HepG2 (cell line): ENCODE data around the gene RACGAP1. TPM values are rescaled to one million over a fixed set of nuclear protein-coding genes. Genes with fewer than 3 reads are reported as not detected.

Experiments used
- ATAC-seq: fragments of 200-7000 bp; cut with Tn5 transposase; 3 replicates; pipeline ENCODE4 v1.9.1; 2020; ENCODE audit warnings: mild to moderate bottlenecking, moderate library complexity
- BruUV-seq: library from RNA; stranded (reverse); fragments of 400-500 nt; replicated peaks from 2 replicates; lab custom pipeline; 2021; lab: Mats Ljungman, UMichigan
- CTCF ChIA-PET: fragments of 300-600 bp; formaldehyde crosslinking; extraction: SDS; loops from one replicate; lab custom pipeline; 2021; ENCODE audit warnings: low total read pairs, inconsistent platforms, low intra/inter-chr PET ratio; lab: Yijun Ruan, JAX
- POLR2A ChIA-PET: fragments of 350-600 bp; sonication (Branson Sonifier 250); formaldehyde crosslinking; loops from one replicate; lab custom pipeline; 2020; ENCODE audit warnings: antibody characterized with exemption, inconsistent platforms; lab: Yijun Ruan, JAX
- DNase-seq: peaks from one replicate; pipeline ENCODE4 v3.0.0-alpha.2; 2015; ENCODE audit warnings: low spot score
- FAIRE-seq: peaks from 3 replicates; lab custom pipeline; 2011; peaks lifted over from hg19 to GRCh38; lab: Jason Lieb, UNC
- H2AFZ ChIP-seq: one replicate; pipeline ENCODE4 v1.6.1; 2011; ENCODE audit warnings: low read length, inconsistent platforms
- H3K27ac ChIP-seq: fragments of 300-600 bp; 3 replicates; pipeline ENCODE4 v1.8.0; 2011; ENCODE audit warnings: mixed run types, mild to moderate bottlenecking, mixed read lengths, low read length, inconsistent platforms; ENCODE audit not compliant: insufficient read depth; ENCODE audit errors: extremely low read length
- H3K27me3 ChIP-seq, 2 experiments: fragments of 200-600 bp in 1 of 2; 2 replicates in 1 of 2; 3 replicates in 1 of 2; pipeline versions ENCODE4 v1.6.0 to v1.8.0; 2011; ENCODE audit warnings: low read length in 2 of 2, mild to moderate bottlenecking in 2 of 2, moderate library complexity in 2 of 2, inconsistent platforms in 1 of 2; ENCODE audit not compliant: insufficient read depth in 2 of 2, control insufficient read depth in 1 of 2
- H3K36me3 ChIP-seq, 2 experiments: fragments of 200-600 bp in 1 of 2; replicated peaks in 1 of 2; 2 replicates in 1 of 2; 3 replicates in 1 of 2; pipeline versions ENCODE4 v1.5.1 to v1.8.0; 2011; ENCODE audit warnings: low read length in 2 of 2, inconsistent platforms in 1 of 2; ENCODE audit not compliant: insufficient read depth in 2 of 2, control insufficient read depth in 1 of 2
- H3K4me1 ChIP-seq: 2 replicates; pipeline ENCODE4 v1.5.1; 2012; ENCODE audit warnings: low read length, inconsistent platforms; ENCODE audit not compliant: insufficient read depth
- H3K4me2 ChIP-seq: 2 replicates; pipeline ENCODE4 v1.6.0; 2011; ENCODE audit warnings: low read depth, low read length, inconsistent platforms
- H3K4me3 ChIP-seq, 3 experiments: fragments of 200-600 bp in 1 of 3; sonication (generic), shearing (Covaris generic) in 1 of 3; replicated peaks in 1 of 3; 2 replicates each; pipeline ENCODE4 v1.5.1; 2011 to 2016; ENCODE audit warnings: low read length in 3 of 3, inconsistent platforms in 2 of 3, low read depth in 2 of 3, mild to moderate bottlenecking in 2 of 3, control low read depth in 1 of 3, mixed read lengths in 1 of 3; ENCODE audit not compliant: insufficient read depth in 1 of 3
- H3K79me2 ChIP-seq: one replicate; pipeline ENCODE4 v1.6.1; 2011; ENCODE audit warnings: low read length, inconsistent platforms; ENCODE audit not compliant: insufficient read depth
- H3K9ac ChIP-seq: 2 replicates; pipeline ENCODE4 v1.6.0; 2011; ENCODE audit warnings: mild to moderate bottlenecking, low read depth, low read length, inconsistent platforms; ENCODE audit not compliant: insufficient read depth
- H3K9me3 ChIP-seq: 2 replicates; pipeline ENCODE4 v1.5.1; 2012; ENCODE audit warnings: mild to moderate bottlenecking, low read length
- H4K20me1 ChIP-seq: 2 replicates; pipeline ENCODE4 v1.6.0; 2011; ENCODE audit warnings: inconsistent platforms, mild to moderate bottlenecking, low read length, moderate library complexity; ENCODE audit not compliant: insufficient read depth
- EED ChIP-seq: sonication (generic); formaldehyde crosslinking; IDR thresholded peaks from 2 replicates; pipeline ENCODE4 v1.5.0; 2020; ENCODE audit warnings: mild to moderate bottlenecking, missing genetic modification reagents
- SALL1 ChIP-seq: sonication (generic); formaldehyde crosslinking; IDR thresholded peaks from 2 replicates; pipeline ENCODE4 v1.8.0; 2022; ENCODE audit warnings: mild to moderate bottlenecking, missing genetic modification reagents
- SETDB1 ChIP-seq: sonication (generic); formaldehyde crosslinking; IDR thresholded peaks from 2 replicates; pipeline ENCODE4 v1.5.1; 2020; ENCODE audit warnings: missing genetic modification reagents, mild to moderate bottlenecking, borderline replicate concordance
- SNAPC4 ChIP-seq: sonication (generic); formaldehyde crosslinking; IDR thresholded peaks from 2 replicates; pipeline ENCODE4 v1.4.0; 2020; ENCODE audit warnings: mild to moderate bottlenecking, missing genetic modification reagents
- ZBTB44 ChIP-seq: sonication (generic); formaldehyde crosslinking; IDR thresholded peaks from 2 replicates; pipeline ENCODE4 v1.4.0; 2020; ENCODE audit warnings: missing genetic modification reagents
- ZC3H13 ChIP-seq: sonication (generic); formaldehyde crosslinking; IDR thresholded peaks from 2 replicates; pipeline ENCODE4 v1.8.1; 2023; ENCODE audit warnings: mild to moderate bottlenecking, missing genetic modification reagents, moderate library complexity
- ZNF251 ChIP-seq: sonication (generic); formaldehyde crosslinking; IDR thresholded peaks from 2 replicates; pipeline ENCODE4 v1.9.0; 2021; ENCODE audit warnings: mild to moderate bottlenecking, missing genetic modification reagents
- ZNF263 ChIP-seq: sonication (generic); formaldehyde crosslinking; IDR thresholded peaks from 2 replicates; pipeline ENCODE4 v1.4.0; 2020; ENCODE audit warnings: missing genetic modification reagents
- ZNF292 ChIP-seq: sonication (generic); formaldehyde crosslinking; IDR thresholded peaks from 2 replicates; pipeline ENCODE4 v1.8.1; 2022; ENCODE audit warnings: mild to moderate bottlenecking, low read depth, missing genetic modification reagents, borderline replicate concordance
- ZNF329 ChIP-seq: sonication (generic); formaldehyde crosslinking; IDR thresholded peaks from 2 replicates; pipeline ENCODE4 v1.9.0; 2021; ENCODE audit warnings: low read depth, mild to moderate bottlenecking, missing genetic modification reagents
- ZNF350 ChIP-seq: sonication (generic); formaldehyde crosslinking; IDR thresholded peaks from 2 replicates; pipeline ENCODE4 v1.4.0; 2020; ENCODE audit warnings: mild to moderate bottlenecking, low read depth, missing genetic modification reagents, borderline replicate concordance
- ZNF431 ChIP-seq: sonication (generic); formaldehyde crosslinking; IDR thresholded peaks from 2 replicates; pipeline ENCODE4 v1.9.0; 2022; ENCODE audit warnings: missing genetic modification reagents, low read depth, mild to moderate bottlenecking, borderline replicate concordance
- ZNF788 ChIP-seq: sonication (generic); formaldehyde crosslinking; IDR thresholded peaks from 2 replicates; pipeline ENCODE4 v1.5.0; 2020; ENCODE audit warnings: mild to moderate bottlenecking, missing genetic modification reagents, borderline replicate concordance
- WGBS: methylation state at CpG from one replicate; pipeline ENCODE4 v1.1.6; 2017; ENCODE audit warnings: low lambda C conversion rate; 5-methylcytosine and 5-hydroxymethylcytosine counted together
- in situ Hi-C: cut with HindIII; loops from 2 replicates; pipeline ENCODE4 v1.10.0; 2017; ENCODE audit warnings: low pct_unique_long_range_greater_than_20kb; ENCODE audit not compliant: extremely low pct_ligation_motif_present
- intact Hi-C: fragments of 100-400 bp; cut with micrococcal nuclease; formaldehyde crosslinking; loops from one replicate; pipeline ENCODE4 v1.10.0; 2022; ENCODE audit not compliant: unreplicated experiment
- polyA plus RNA-seq, 8 experiments: library from polyadenylated mRNA; depleted of rRNA in 3 of 8; stranded (reverse) in 7 of 8; unstranded in 1 of 8; fragments of >200 nt; fragmentation: Illumina TruSeq in 4 of 8; extraction: Trizol in 4 of 8; gene quantifications; 2 replicates each; pipeline versions ENCODE4 v1.2.1 to v1.2.3, GENCODE V29; 2011 to 2016; ENCODE audit warnings: low read depth in 4 of 8, missing spikeins in 1 of 8, mixed read lengths in 1 of 8; ENCODE audit not compliant: insufficient read depth in 1 of 8
- total RNA-seq, 5 experiments: library from RNA; depleted of rRNA; stranded (reverse); fragments of >200 nt; fragmentation: Illumina TruSeq; extraction: Trizol; gene quantifications; 2 replicates each; pipeline ENCODE4 v1.2.3, GENCODE V29; 2016; ENCODE audit warnings: low read depth in 1 of 5
- TF ChIP-seq, protein P1 (sequence below): fragments of 450-650 bp; IDR thresholded peaks from 2 replicates; pipeline ENCODE4 v1.6.1; 2017

Gene RACGAP1
- total and polyA plus RNA-seq, 2 of the 13 experiments (the other 11 are each of a cell fraction or from before 2014, with no cell fraction given) = 16.7 to 57.9 TPM

- no peak for TF ChIP-seq ZNF431 (CRISPR knock-in tag)
- no peak for TF ChIP-seq ZNF350 (CRISPR knock-in tag)
- 0 out of 2 replicates have a peak, but pooled peaks have one; percentile 40 for TF ChIP-seq EED
Observed at GRCh38 chr12:49974677-49975317, 50.5 kb downstream of the RACGAP1 start (continued).

GRCh38 chr12:49974231-49974675 lies 51.0 kb downstream of the RACGAP1 start:
- H3K4me1 ChIP-seq = peaks cover 56% of the 10 kb centered on the region
- no peak overlapping the region for H2AFZ ChIP-seq
- H3K4me3 ChIP-seq = peak overlapping the region in 1 of 3 experiments; percentile 63; a peak in 1 of 6 replicates
- ATAC-seq (peak; percentile 87), FAIRE-seq (peak; percentile 61), DNase-seq (peak; percentile 58)
- intact Hi-C loops = no loop called here
- peak overlapping the region; percentile 75 for H3K4me2 ChIP-seq
- WGBS = no CpG with 5 or more reads among the region's 15 CpGs
- H3K27me3 ChIP-seq = peaks cover 1 to 34% of the 10 kb centered on the region in 2 experiments
- H3K9ac ChIP-seq = no peak overlapping the region
- H3K9me3 ChIP-seq = no peaks in the 10 kb centered on the region
- ChIA-PET POLR2A (interaction anchor here (1.0 to 1.3 kb wide), 2 partner anchors 9 to 110 kb away, joined by 4 to 6 read pairs; partner anchors contain the start of gene SMARCD1), CTCF (interaction anchor here (0.6 to 1.4 kb wide), 4 partner anchors 24 to 101 kb away, joined by 3 to 4 read pairs (median 4); no protein-coding TSS in a partner anchor)
- no TSS peak for BruUV-seq
- H3K79me2 ChIP-seq = no peaks in the 10 kb centered on the region
- H3K36me3 ChIP-seq = no peaks in the 10 kb centered on the region
- no peak overlapping the region for H3K27ac ChIP-seq
- in situ Hi-C loops = loop anchor here (5.0 kb wide), 1 partner anchor 83 kb away; the partner anchor contains the start of gene ASIC1
- no peaks in the 10 kb centered on the region for H4K20me1 ChIP-seq
- TF ChIP-seq SETDB1 (CRISPR knock-in tag) (no peak), ZNF251 (CRISPR knock-in tag) (no peak), SALL1 (CRISPR knock-in tag) (peak; percentile 65; the same call in 1 of the 2 replicates), ZC3H13 (CRISPR knock-in tag) (no peak), ZNF788 (peak; percentile 35; the same call in 1 of the 2 replicates), ZNF263 (CRISPR knock-in tag) (0 out of 2 replicates have a peak, but pooled peaks have one; percentile 19), SNAPC4 (no peak), ZBTB44 (CRISPR knock-in tag) (no peak), ZNF292 (CRISPR knock-in tag) (peak; percentile 75; the same call in 1 of the 2 replicates), ZNF329 (CRISPR knock-in tag) (no peak)
- TF ChIP-seq, protein P1, sequence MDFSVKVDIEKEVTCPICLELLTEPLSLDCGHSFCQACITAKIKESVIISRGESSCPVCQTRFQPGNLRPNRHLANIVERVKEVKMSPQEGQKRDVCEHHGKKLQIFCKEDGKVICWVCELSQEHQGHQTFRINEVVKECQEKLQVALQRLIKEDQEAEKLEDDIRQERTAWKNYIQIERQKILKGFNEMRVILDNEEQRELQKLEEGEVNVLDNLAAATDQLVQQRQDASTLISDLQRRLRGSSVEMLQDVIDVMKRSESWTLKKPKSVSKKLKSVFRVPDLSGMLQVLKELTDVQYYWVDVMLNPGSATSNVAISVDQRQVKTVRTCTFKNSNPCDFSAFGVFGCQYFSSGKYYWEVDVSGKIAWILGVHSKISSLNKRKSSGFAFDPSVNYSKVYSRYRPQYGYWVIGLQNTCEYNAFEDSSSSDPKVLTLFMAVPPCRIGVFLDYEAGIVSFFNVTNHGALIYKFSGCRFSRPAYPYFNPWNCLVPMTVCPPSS = no peak
